ENCODE data around the gene SCN5A. TPM values are rescaled to one million over a fixed set of nuclear protein-coding genes. Genes with fewer than 3 reads are reported as not detected.

The SCN5A gene
- polyA plus RNA-seq, 1 donor (not counting 4 experiments of a cell fraction or from before 2014, with no cell fraction given): 0.26 TPM

GRCh38 chr3:38689346-38689745 lies 39.9 kb upstream of the SCN5A start:
- H3K27ac ChIP-seq (ENCODE audit: control insufficient read depth, insufficient read depth, low read length): no peak overlapping the region
- no peak overlapping the region for H2AFZ ChIP-seq (ENCODE audit: control insufficient read depth, low read length)
- FAIRE-seq (no peak), DNase-seq (ENCODE audit: low read depth, low spot score) (no peak)
- dilution Hi-C loops (cut with MboI; ENCODE audit: extremely low pct_ligation_motif_present, low sequenced_read_pairs): no loop called here
- peaks cover 4% of the 10 kb centered on the region for H3K4me1 ChIP-seq (ENCODE audit: control insufficient read depth, extremely low read depth, insufficient read depth, low read length)
- H3K36me3 ChIP-seq (ENCODE audit: control insufficient read depth in 2 of 2, extremely low read depth in 1 of 2, insufficient read depth in 2 of 2, low read length in 2 of 2): no peaks in the 10 kb centered on the region
- no peak overlapping the region for H3K4me2 ChIP-seq (ENCODE audit: control insufficient read depth, extremely low read depth, insufficient read depth, low read depth, low read length)
- no peak overlapping the region for H3K9ac ChIP-seq (ENCODE audit: control insufficient read depth, extremely low read depth, insufficient read depth, low read length)
- no peaks in the 10 kb centered on the region for H3K79me2 ChIP-seq (ENCODE audit: control insufficient read depth, insufficient read depth, low read length)
- no peaks in the 10 kb centered on the region for H3K9me3 ChIP-seq (ENCODE audit: control insufficient read depth, low read depth, low read length)
- no peak for TF ChIP-seq CTCF (optimal IDR thresholded peaks at IDR 0.05 in 1 of 3, IDR thresholded peaks at IDR 0.05 in 1 of 3, conservative IDR thresholded peaks at IDR 0.05 in 1 of 3; ENCODE audit: extremely low read depth in 1 of 3, insufficient read depth in 2 of 3, low read length in 3 of 3)
- no peak for TF ChIP-seq EZH2 (IDR thresholded peaks at IDR 0.05; ENCODE audit: low read length)
- no peak overlapping the region for H3K4me3 ChIP-seq (ENCODE audit: control insufficient read depth in 2 of 3, extremely low read depth in 1 of 3, insufficient read depth in 2 of 3, low read depth in 1 of 3, low read length in 3 of 3)
- no peaks in the 10 kb centered on the region for H3K27me3 ChIP-seq (ENCODE audit: control insufficient read depth, extremely low read depth, insufficient read depth, low read length)
- no peaks in the 10 kb centered on the region for H3K9me1 ChIP-seq (ENCODE audit: control insufficient read depth, extremely low read depth, insufficient read depth, low read length)
- H4K20me1 ChIP-seq (ENCODE audit: control insufficient read depth, extremely low read depth, insufficient read depth, low read length): no peaks in the 10 kb centered on the region

GRCh38 chr3:38687321-38687720 lies 37.8 kb upstream of the SCN5A start:
- Histone ChIP-seq H2AFZ (ENCODE audit: control insufficient read depth, low read length) (no peak overlapping the region), H4K20me1 (ENCODE audit: control insufficient read depth, extremely low read depth, insufficient read depth, low read length) (no peaks in the 10 kb centered on the region), H3K79me2 (ENCODE audit: control insufficient read depth, insufficient read depth, low read length) (no peaks in the 10 kb centered on the region), H3K9me3 (ENCODE audit: control insufficient read depth, low read depth, low read length) (no peaks in the 10 kb centered on the region), H3K36me3 (ENCODE audit: control insufficient read depth in 2 of 2, extremely low read depth in 1 of 2, insufficient read depth in 2 of 2, low read length in 2 of 2) (no peaks in the 10 kb centered on the region), H3K9ac (ENCODE audit: control insufficient read depth, extremely low read depth, insufficient read depth, low read length) (no peak overlapping the region), H3K4me3 (ENCODE audit: control insufficient read depth in 2 of 3, extremely low read depth in 1 of 3, insufficient read depth in 2 of 3, low read depth in 1 of 3, low read length in 3 of 3) (no peak overlapping the region), H3K27ac (ENCODE audit: control insufficient read depth, insufficient read depth, low read length) (no peak overlapping the region), H3K27me3 (ENCODE audit: control insufficient read depth, extremely low read depth, insufficient read depth, low read length) (no peaks in the 10 kb centered on the region), H3K9me1 (ENCODE audit: control insufficient read depth, extremely low read depth, insufficient read depth, low read length) (no peaks in the 10 kb centered on the region), H3K4me1 (ENCODE audit: control insufficient read depth, extremely low read depth, insufficient read depth, low read length) (peaks cover 4% of the 10 kb centered on the region), H3K4me2 (ENCODE audit: control insufficient read depth, extremely low read depth, insufficient read depth, low read depth, low read length) (no peak overlapping the region)
- DNase-seq (ENCODE audit: low read depth, low spot score): no peak
- FAIRE-seq: no peak
- dilution Hi-C loops (cut with MboI; ENCODE audit: extremely low pct_ligation_motif_present, low sequenced_read_pairs): no loop called here
- no peak for TF ChIP-seq CTCF (optimal IDR thresholded peaks at IDR 0.05 in 1 of 3, IDR thresholded peaks at IDR 0.05 in 1 of 3, conservative IDR thresholded peaks at IDR 0.05 in 1 of 3; ENCODE audit: extremely low read depth in 1 of 3, insufficient read depth in 2 of 3, low read length in 3 of 3)
- TF ChIP-seq EZH2 (IDR thresholded peaks at IDR 0.05; ENCODE audit: low read length): no peak
